IMR-90 (cell line): ENCODE results near the gene CHPT1. TPM values are rescaled to one million over a fixed set of nuclear protein-coding genes. Genes with fewer than 3 reads are reported as not detected.

Source experiments
- ATAC-seq: fragments of 200-7000 bp; cut with Tn5 transposase; 2 replicates; pipeline ENCODE4 v1.9.1; 2020; ENCODE audit warnings: low read depth, mild to moderate bottlenecking, moderate library complexity
- BruUV-seq: library from RNA; stranded (reverse); fragments of 400-500 nt; replicated peaks from 2 replicates; lab custom pipeline; 2021; lab: Mats Ljungman, UMichigan
- CTCF ChIA-PET: fragments of 300-600 bp; formaldehyde crosslinking; extraction: SDS; loops from one replicate; lab custom pipeline; 2021; ENCODE audit warnings: antibody characterized with exemption; lab: Yijun Ruan, JAX
- POLR2A ChIA-PET: fragments of 300-600 bp; sonication (Branson Sonifier 250); formaldehyde crosslinking; loops from one replicate; lab custom pipeline; 2022; ENCODE audit warnings: antibody characterized with exemption; ENCODE audit not compliant: unreplicated experiment; lab: Charles Lee
- DNase-seq: peaks from one replicate; pipeline ENCODE4 v3.0.0; 2013
- H2AFZ ChIP-seq: replicated peaks from 2 replicates; pipeline ENCODE3; 2013; ENCODE audit warnings: low read length, mild to moderate bottlenecking; ENCODE audit not compliant: poor library complexity
- H2AK5ac ChIP-seq: 2 replicates; pipeline ENCODE4 v1.6.1; 2013; ENCODE audit warnings: low read depth, low read length, inconsistent platforms
- H2AK9ac ChIP-seq: replicated peaks from 2 replicates; pipeline ENCODE3; 2013; ENCODE audit warnings: mild to moderate bottlenecking, low read depth, low read length, moderate library complexity; ENCODE audit not compliant: poor library complexity
- H2BK120ac ChIP-seq: 2 replicates; pipeline ENCODE4 v1.6.1; 2013; ENCODE audit warnings: low read depth, low read length, inconsistent platforms
- H2BK15ac ChIP-seq: 3 replicates; pipeline ENCODE4 v1.6.1; 2013; ENCODE audit warnings: low read depth, low read length, inconsistent platforms
- H2BK20ac ChIP-seq: 2 replicates; pipeline ENCODE4 v1.6.1; 2013; ENCODE audit warnings: low read depth, mild to moderate bottlenecking, inconsistent platforms, low read length, moderate library complexity
- H2BK5ac ChIP-seq: 2 replicates; pipeline ENCODE4 v1.6.1; 2013; ENCODE audit warnings: mild to moderate bottlenecking, low read depth, low read length, inconsistent platforms; ENCODE audit not compliant: poor library complexity, severe bottlenecking
- H3K14ac ChIP-seq: replicated peaks from 2 replicates; pipeline ENCODE4 v1.6.1; 2013; ENCODE audit warnings: low read depth, low read length, inconsistent platforms
- H3K18ac ChIP-seq: 2 replicates; pipeline ENCODE4 v1.6.1; 2013; ENCODE audit warnings: low read depth, low read length, control low read depth
- H3K23ac ChIP-seq: 2 replicates; pipeline ENCODE4 v1.6.1; 2013; ENCODE audit warnings: low read depth, low read length, inconsistent platforms
- H3K27ac ChIP-seq: 2 replicates; pipeline ENCODE4 v1.5.1; 2013; ENCODE audit warnings: mild to moderate bottlenecking, control low read depth, low read length; ENCODE audit not compliant: insufficient read depth
- H3K27me3 ChIP-seq: 2 replicates; pipeline ENCODE4 v1.6.1; 2013; ENCODE audit warnings: low read length; ENCODE audit not compliant: control insufficient read depth, insufficient read depth
- H3K36me3 ChIP-seq: 2 replicates; pipeline ENCODE4 v1.6.1; 2013; ENCODE audit warnings: low read length, mixed read lengths; ENCODE audit not compliant: control insufficient read depth, insufficient read depth
- H3K4ac ChIP-seq: 2 replicates; pipeline ENCODE4 v1.6.1; 2013; ENCODE audit warnings: low read depth, low read length, inconsistent platforms
- H3K4me1 ChIP-seq: 2 replicates; pipeline ENCODE4 v1.6.1; 2013; ENCODE audit warnings: low read length, mixed read lengths; ENCODE audit not compliant: control insufficient read depth, insufficient read depth
- H3K4me2 ChIP-seq: 2 replicates; pipeline ENCODE4 v1.6.1; 2013; ENCODE audit warnings: low read depth, mild to moderate bottlenecking, control low read depth, low read length, moderate library complexity
- H3K4me3 ChIP-seq: 2 replicates; pipeline ENCODE4 v1.5.1; 2013; ENCODE audit warnings: low read depth, mild to moderate bottlenecking, control low read depth, low read length, moderate library complexity; ENCODE audit not compliant: insufficient read depth
- H3K56ac ChIP-seq: 2 replicates; pipeline ENCODE4 v1.6.1; 2013; ENCODE audit warnings: low read length, inconsistent platforms; ENCODE audit not compliant: insufficient read depth; ENCODE audit errors: extremely low read depth
- H3K79me1 ChIP-seq, 2 experiments: 2 replicates each; pipeline ENCODE4 v1.6.1; 2013; ENCODE audit warnings: low read length in 2 of 2, inconsistent platforms in 1 of 2, low read depth in 1 of 2
- H3K9ac ChIP-seq: 2 replicates; pipeline ENCODE4 v1.6.1; 2013; ENCODE audit warnings: low read depth, low read length, control low read depth
- H3K9me1 ChIP-seq: 2 replicates; pipeline ENCODE4 v1.6.1; 2013; ENCODE audit warnings: low read length, inconsistent platforms; ENCODE audit not compliant: insufficient read depth
- H3K9me3 ChIP-seq: 2 replicates; pipeline ENCODE4 v1.6.1; 2013; ENCODE audit warnings: low read length; ENCODE audit not compliant: control insufficient read depth, insufficient read depth
- H4K20me1 ChIP-seq: 2 replicates; pipeline ENCODE4 v1.6.1; 2013; ENCODE audit warnings: low read length, inconsistent platforms; ENCODE audit not compliant: insufficient read depth
- H4K5ac ChIP-seq: 2 replicates; pipeline ENCODE4 v1.6.1; 2013; ENCODE audit warnings: mild to moderate bottlenecking, low read depth, low read length, control low read depth
- H4K8ac ChIP-seq, 2 experiments: 2 replicates each; pipeline ENCODE4 v1.6.1; 2013; ENCODE audit warnings: low read depth in 2 of 2, low read length in 2 of 2, control low read depth in 1 of 2, inconsistent platforms in 1 of 2
- H4K91ac ChIP-seq: 2 replicates; pipeline ENCODE4 v1.6.1; 2013; ENCODE audit warnings: low read depth, low read length, inconsistent platforms; ENCODE audit not compliant: insufficient read depth
- BHLHE40 ChIP-seq: fragments of 150-350 bp; IDR thresholded peaks from 2 replicates; pipeline ENCODE4 v1.6.1; 2016; ENCODE audit warnings: mild to moderate bottlenecking, low read depth, low read length
- MXI1 ChIP-seq: IDR thresholded peaks from 2 replicates; pipeline ENCODE4 v1.6.1; 2012; ENCODE audit warnings: low read depth, mild to moderate bottlenecking, low read length, moderate library complexity, borderline replicate concordance
- RAD21 ChIP-seq: IDR thresholded peaks from 2 replicates; pipeline ENCODE4 v1.6.1; 2012; ENCODE audit warnings: low read length, improper control_type of control experiment
- RCOR1 ChIP-seq: IDR thresholded peaks from 2 replicates; pipeline ENCODE4 v1.6.1; 2012; ENCODE audit warnings: mild to moderate bottlenecking, low read length, improper control_type of control experiment; ENCODE audit not compliant: insufficient replicate concordance
- SMC3 ChIP-seq: fragments of 150-350 bp; IDR thresholded peaks from 2 replicates; pipeline ENCODE4 v1.6.1; 2016; ENCODE audit warnings: low read depth, mild to moderate bottlenecking, antibody characterized with exemption, low read length, moderate library complexity
- WGBS, 2 experiments: methylation state at CpG; one replicate each; pipeline versions ENCODE4 v1.1.5 to v1.1.7; 2013; ENCODE audit warnings: missing lambda C conversion rate in 2 of 2; ENCODE audit not compliant: insufficient read length in 1 of 2; ENCODE audit errors: extremely low coverage in 2 of 2; 5-methylcytosine and 5-hydroxymethylcytosine counted together
- dilution Hi-C: fragments of 300-500 bp; cut with HindIII; formaldehyde crosslinking; loops from one replicate; pipeline ENCODE4 v1.14.3; 2018; ENCODE audit warnings: low sequenced_read_pairs; ENCODE audit not compliant: unreplicated experiment
- in situ Hi-C: fragments of 300-500 bp; cut with MboI; formaldehyde crosslinking; loops from 3 replicates; pipeline ENCODE4 v1.14.3; 2019; ENCODE audit warnings: low sequenced_read_pairs, inconsistent platforms, mixed read lengths
- intact Hi-C: fragments of 100-400 bp; cut with micrococcal nuclease; formaldehyde crosslinking; loops from 2 replicates; pipeline ENCODE4 v1.10.0; 2022
- polyA plus RNA-seq, 3 experiments: library from polyadenylated mRNA; depleted of rRNA; stranded (reverse); fragments of >200 nt; gene quantifications; 2 replicates each; pipeline ENCODE4 v1.2.3, GENCODE V29; 2012; ENCODE audit warnings: low replicate concordance in 1 of 3
- total RNA-seq: library from RNA; depleted of rRNA; stranded (reverse); fragments of >200 nt; gene quantifications from 2 replicates; pipeline ENCODE4 v1.2.3, GENCODE V29; 2012

Gene CHPT1
- total and polyA plus RNA-seq, 2 of the 4 experiments (the other 2 are of a cell fraction), result 8.1 to 11.7 TPM

DNA sequence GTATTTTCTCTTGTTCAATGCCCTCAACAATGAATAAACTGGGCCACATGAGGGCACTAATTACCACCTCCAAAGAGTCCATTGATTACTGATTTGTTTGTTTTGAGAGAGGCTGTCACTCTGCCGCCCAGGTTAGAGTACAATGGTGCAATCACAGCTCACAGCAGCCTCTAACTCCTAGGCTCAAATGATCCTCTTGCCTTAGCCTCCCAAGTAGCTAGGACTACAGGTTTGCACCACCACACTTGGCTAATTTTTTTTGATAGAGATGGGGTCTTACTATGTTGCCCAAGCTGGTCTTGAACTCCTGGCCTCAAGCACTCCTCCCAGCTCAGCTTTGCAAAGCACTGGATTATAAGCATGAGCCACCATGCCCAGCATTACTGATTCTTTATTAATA, 70.1 kb downstream of the CHPT1 start:
- Histone ChIP-seq H3K23ac (no peak overlapping the region), H4K5ac (no peak overlapping the region), H3K9ac (no peak overlapping the region), H2AFZ (no peak overlapping the region), H4K8ac (no peak overlapping the region), H3K4ac (no peak overlapping the region), H3K79me1 (no peaks in the 10 kb centered on the region), H2BK20ac (no peak overlapping the region), H3K36me3 (peaks cover 13% of the 10 kb centered on the region), H3K18ac (no peak overlapping the region), H3K14ac (no peak overlapping the region), H3K27ac (no peak overlapping the region), H4K20me1 (no peaks in the 10 kb centered on the region), H3K27me3 (no peaks in the 10 kb centered on the region), H3K4me3 (no peak overlapping the region), H2BK5ac (no peak overlapping the region), H2AK9ac (no peak overlapping the region), H3K4me2 (no peak overlapping the region), H3K9me3 (no peaks in the 10 kb centered on the region), H3K56ac (no peak overlapping the region), H3K4me1 (no peaks in the 10 kb centered on the region), H2BK15ac (no peak overlapping the region), H4K91ac (no peak overlapping the region), H2AK5ac (no peak overlapping the region), H2BK120ac (no peak overlapping the region), H3K9me1 (no peaks in the 10 kb centered on the region; the same call in 1 of the 2 replicates)
- TF ChIP-seq RCOR1, result no peak
- no peak for TF ChIP-seq BHLHE40
- TF ChIP-seq MXI1, result no peak
- no peak for TF ChIP-seq RAD21
- TF ChIP-seq SMC3, result no peak
- BruUV-seq, result no TSS peak
- CTCF ChIA-PET, result interaction anchor here (1.1 to 1.8 kb wide), 4 partner anchors 8 to 63 kb away, joined by 3 to 5 read pairs (median 4); partner anchors contain the start of gene GNPTAB
- DNase-seq (no peak), ATAC-seq (no peak)
- in situ Hi-C loops, result loop anchor here (10.0 kb wide), 1 partner anchor 353 kb away; no protein-coding TSS in a partner anchor
- no CpG with 5 or more reads among the region's 1 CpG for WGBS, 2 experiments
- dilution Hi-C loops, result no loop called here
- POLR2A ChIA-PET, result no interaction called here
- intact Hi-C loops, result no loop called here
